Activated naive CD4-positive, alpha-beta T cell treated with anti-CD3 and anti-CD28 coated beads, Interleukin-2, amount 10 ng/mL, durations not matched to agents 5 hours and 36 hours (primary cell): ENCODE results near the gene DAZL. TPM values are rescaled to one million over a fixed set of nuclear protein-coding genes. Genes with fewer than 3 reads are reported as not detected.

Experiments
- total RNA-seq, 2 experiments: library from RNA; stranded (reverse); gene quantifications; one replicate each; pipeline ENCODE4 v1.2.3, GENCODE V29; 2021

Gene DAZL
- not detected for total RNA-seq

GRCh38 chr3:16604887-16605602 is at the start of gene DAZL:
Gene DAZL, minus strand, starts transcription at chr3:16605423. Its CDS starts 218 bp downstream, at chr3:16605205.

Other genes starting within 250 kb of the DAZL start
- 10 to 100 TPM; 52.6 to 59.7 TPM for gene RFTN1, start 91.7 kb downstream of the DAZL start, total RNA-seq